ENCODE results near the gene BEGAIN.

GRCh38 chr14:100554696-100555320 is 32.4 kb downstream of the BEGAIN start:
- TF ChIP-seq, protein P1, sequence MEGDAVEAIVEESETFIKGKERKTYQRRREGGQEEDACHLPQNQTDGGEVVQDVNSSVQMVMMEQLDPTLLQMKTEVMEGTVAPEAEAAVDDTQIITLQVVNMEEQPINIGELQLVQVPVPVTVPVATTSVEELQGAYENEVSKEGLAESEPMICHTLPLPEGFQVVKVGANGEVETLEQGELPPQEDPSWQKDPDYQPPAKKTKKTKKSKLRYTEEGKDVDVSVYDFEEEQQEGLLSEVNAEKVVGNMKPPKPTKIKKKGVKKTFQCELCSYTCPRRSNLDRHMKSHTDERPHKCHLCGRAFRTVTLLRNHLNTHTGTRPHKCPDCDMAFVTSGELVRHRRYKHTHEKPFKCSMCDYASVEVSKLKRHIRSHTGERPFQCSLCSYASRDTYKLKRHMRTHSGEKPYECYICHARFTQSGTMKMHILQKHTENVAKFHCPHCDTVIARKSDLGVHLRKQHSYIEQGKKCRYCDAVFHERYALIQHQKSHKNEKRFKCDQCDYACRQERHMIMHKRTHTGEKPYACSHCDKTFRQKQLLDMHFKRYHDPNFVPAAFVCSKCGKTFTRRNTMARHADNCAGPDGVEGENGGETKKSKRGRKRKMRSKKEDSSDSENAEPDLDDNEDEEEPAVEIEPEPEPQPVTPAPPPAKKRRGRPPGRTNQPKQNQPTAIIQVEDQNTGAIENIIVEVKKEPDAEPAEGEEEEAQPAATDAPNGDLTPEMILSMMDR (IDR thresholded peaks at IDR 0.05; ENCODE audit: extremely low read depth in 1 of 2, insufficient read depth in 1 of 2, low read depth in 1 of 2, low read length in 2 of 2) = no peak
- TF ChIP-seq EZH2 (IDR thresholded peaks at IDR 0.05; ENCODE audit: borderline replicate concordance, low read depth, low read length, severe bottlenecking) (no peak), GATA2 (IDR thresholded peaks at IDR 0.05; ENCODE audit: insufficient read depth, insufficient read length, low read depth, low read length) (no peak), POLR2AphosphoS5 (IDR thresholded peaks at IDR 0.05; ENCODE audit: insufficient read depth, low read depth, low read length) (no peak), POLR2A (IDR thresholded peaks at IDR 0.05; ENCODE audit: low read depth, low read length) (no peak)
- TF ChIP-seq, protein P2, sequence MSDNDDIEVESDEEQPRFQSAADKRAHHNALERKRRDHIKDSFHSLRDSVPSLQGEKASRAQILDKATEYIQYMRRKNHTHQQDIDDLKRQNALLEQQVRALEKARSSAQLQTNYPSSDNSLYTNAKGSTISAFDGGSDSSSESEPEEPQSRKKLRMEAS (IDR thresholded peaks at IDR 0.05; ENCODE audit: insufficient read depth, insufficient read length) = no peak
